Astrocyte (in vitro differentiated cells and primary cell): ENCODE measurements around the gene CDC42EP3. TPM values are rescaled to one million over a fixed set of nuclear protein-coding genes. Genes with fewer than 3 reads are reported as not detected.

Experiments
- DNase-seq: peaks from one replicate; pipeline ENCODE4 v3.0.0-alpha.2; 2010; ENCODE audit warnings: low read depth
- FAIRE-seq: peaks from 2 replicates; lab custom pipeline; 2011; peaks lifted over from hg19 to GRCh38; lab: Jason Lieb, UNC
- H2AFZ ChIP-seq: 2 replicates; pipeline ENCODE4 v1.6.0; 2012; ENCODE audit warnings: low read depth, low read length, inconsistent platforms
- H3K27ac ChIP-seq: 2 replicates; pipeline ENCODE4 v1.5.1; 2011; ENCODE audit warnings: low read depth, low read length, inconsistent platforms
- H3K27me3 ChIP-seq: 2 replicates; pipeline ENCODE4 v1.6.0; 2011; ENCODE audit warnings: low read length, inconsistent platforms; ENCODE audit not compliant: insufficient read depth
- H3K36me3 ChIP-seq: 2 replicates; pipeline ENCODE4 v1.5.1; 2011; ENCODE audit warnings: low read length, inconsistent platforms; ENCODE audit not compliant: insufficient read depth
- H3K4me1 ChIP-seq: 2 replicates; pipeline ENCODE4 v1.5.1; 2011; ENCODE audit warnings: low read length, inconsistent platforms; ENCODE audit not compliant: insufficient read depth
- H3K4me2 ChIP-seq: 2 replicates; pipeline ENCODE4 v1.6.0; 2012; ENCODE audit warnings: low read length, inconsistent platforms
- H3K4me3 ChIP-seq: 2 replicates; pipeline ENCODE4 v1.5.1; 2011; ENCODE audit warnings: low read depth, mild to moderate bottlenecking, low read length, inconsistent platforms; ENCODE audit not compliant: insufficient read depth
- H3K79me2 ChIP-seq: 2 replicates; pipeline ENCODE4 v1.6.0; 2012; ENCODE audit warnings: mild to moderate bottlenecking, low read length, inconsistent platforms; ENCODE audit not compliant: insufficient read depth
- H3K9ac ChIP-seq: 2 replicates; pipeline ENCODE4 v1.6.0; 2012; ENCODE audit warnings: mild to moderate bottlenecking, low read length, inconsistent platforms
- H3K9me3 ChIP-seq: 2 replicates; pipeline ENCODE4 v1.5.1; 2012; ENCODE audit warnings: low read depth, mild to moderate bottlenecking, low read length, inconsistent platforms; ENCODE audit not compliant: insufficient read depth
- H4K20me1 ChIP-seq: 2 replicates; pipeline ENCODE4 v1.6.0; 2012; ENCODE audit warnings: low read length, inconsistent platforms; ENCODE audit not compliant: insufficient read depth
- H3K27ac Mint-ChIP-seq: one replicate; pipeline ENCODE4 v1.8.0; 2021; ENCODE audit warnings: mild to moderate bottlenecking, mixed read lengths; ENCODE audit not compliant: unreplicated experiment
- H3K27me3 Mint-ChIP-seq: one replicate; pipeline ENCODE4 v1.8.0; 2021; ENCODE audit warnings: low read depth, mixed read lengths; ENCODE audit not compliant: unreplicated experiment
- H3K36me3 Mint-ChIP-seq: one replicate; pipeline ENCODE4 v1.8.0; 2021; ENCODE audit warnings: low read depth, mixed read lengths; ENCODE audit not compliant: unreplicated experiment
- H3K4me1 Mint-ChIP-seq: one replicate; pipeline ENCODE4 v1.8.0; 2021; ENCODE audit warnings: low read depth, mixed read lengths; ENCODE audit not compliant: unreplicated experiment
- H3K4me3 Mint-ChIP-seq: one replicate; pipeline ENCODE4 v1.8.0; 2021; ENCODE audit warnings: mild to moderate bottlenecking, moderate library complexity, mixed read lengths; ENCODE audit not compliant: unreplicated experiment
- H3K9me3 Mint-ChIP-seq: one replicate; pipeline ENCODE4 v1.8.0; 2021; ENCODE audit warnings: mild to moderate bottlenecking, mixed read lengths; ENCODE audit not compliant: unreplicated experiment
- EZH2 ChIP-seq: IDR thresholded peaks from 2 replicates; pipeline ENCODE4 v1.6.1; 2012; ENCODE audit warnings: mild to moderate bottlenecking, low read length, inconsistent platforms; ENCODE audit not compliant: insufficient read depth
- total RNA-seq: library from RNA; stranded (reverse); gene quantifications from 2 replicates; pipeline ENCODE4 v1.2.1, GENCODE V29; 2021
- TF ChIP-seq, protein P1 (sequence below): IDR thresholded peaks from 2 replicates; pipeline ENCODE4 v1.5.1; 2011; ENCODE audit warnings: low read depth, mild to moderate bottlenecking, inconsistent platforms, low read length, moderate library complexity; ENCODE audit not compliant: insufficient read depth

Gene CDC42EP3
- total RNA-seq, 1 donor from 2014 or later: 94.3 TPM

DNA sequence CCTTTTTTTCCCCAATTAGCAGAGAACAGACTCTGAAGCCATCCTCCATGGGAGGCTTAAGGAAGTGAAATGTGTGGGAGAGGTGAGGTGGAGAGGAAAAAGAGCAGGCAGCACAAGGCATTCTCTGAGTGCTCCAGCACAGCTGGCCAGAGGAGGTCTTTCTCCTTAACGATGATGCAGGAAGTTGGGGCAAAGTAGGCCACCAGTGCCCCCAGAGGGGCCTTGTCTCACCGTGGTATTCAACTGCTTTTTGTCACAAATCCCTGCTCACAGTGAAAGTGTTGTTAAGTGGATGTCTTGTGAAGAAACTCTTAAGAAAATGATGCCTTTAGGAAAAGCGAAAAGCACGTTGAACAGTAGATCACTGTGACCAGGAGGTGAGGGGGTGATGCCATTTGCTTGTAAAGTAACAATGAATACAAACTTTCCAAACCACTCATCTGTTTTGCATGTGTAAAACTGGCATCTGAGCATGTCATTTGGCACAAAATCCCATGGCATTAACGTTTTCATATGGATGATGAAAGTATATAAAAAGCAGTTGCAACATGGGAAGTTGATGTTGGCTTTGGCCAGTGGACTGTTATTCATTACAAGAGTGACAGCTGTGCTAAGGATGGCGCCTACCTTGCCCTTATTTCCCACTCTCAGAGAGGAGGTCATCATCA is 49.2 kb upstream of the CDC42EP3 start:
- Histone ChIP-seq H3K79me2 (no peaks in the 10 kb centered on the region), H3K27me3 (no peaks in the 10 kb centered on the region), H3K4me3 (no peak overlapping the region), H3K36me3 (no peaks in the 10 kb centered on the region), H3K27ac (no peak overlapping the region), H3K9ac (no peak overlapping the region), H3K4me1 (no peaks in the 10 kb centered on the region), H4K20me1 (no peaks in the 10 kb centered on the region), H3K9me3 (no peaks in the 10 kb centered on the region), H2AFZ (no peak overlapping the region), H3K4me2 (no peak overlapping the region)
- no peak for DNase-seq
- peaks cover 17% of the 10 kb centered on the region for H3K9me3 Mint-ChIP-seq
- H3K27me3 Mint-ChIP-seq: no peaks in the 10 kb centered on the region
- H3K27ac Mint-ChIP-seq: peak overlapping the region; percentile 41
- no peak for FAIRE-seq
- TF ChIP-seq EZH2: no peak
- TF ChIP-seq, protein P1, sequence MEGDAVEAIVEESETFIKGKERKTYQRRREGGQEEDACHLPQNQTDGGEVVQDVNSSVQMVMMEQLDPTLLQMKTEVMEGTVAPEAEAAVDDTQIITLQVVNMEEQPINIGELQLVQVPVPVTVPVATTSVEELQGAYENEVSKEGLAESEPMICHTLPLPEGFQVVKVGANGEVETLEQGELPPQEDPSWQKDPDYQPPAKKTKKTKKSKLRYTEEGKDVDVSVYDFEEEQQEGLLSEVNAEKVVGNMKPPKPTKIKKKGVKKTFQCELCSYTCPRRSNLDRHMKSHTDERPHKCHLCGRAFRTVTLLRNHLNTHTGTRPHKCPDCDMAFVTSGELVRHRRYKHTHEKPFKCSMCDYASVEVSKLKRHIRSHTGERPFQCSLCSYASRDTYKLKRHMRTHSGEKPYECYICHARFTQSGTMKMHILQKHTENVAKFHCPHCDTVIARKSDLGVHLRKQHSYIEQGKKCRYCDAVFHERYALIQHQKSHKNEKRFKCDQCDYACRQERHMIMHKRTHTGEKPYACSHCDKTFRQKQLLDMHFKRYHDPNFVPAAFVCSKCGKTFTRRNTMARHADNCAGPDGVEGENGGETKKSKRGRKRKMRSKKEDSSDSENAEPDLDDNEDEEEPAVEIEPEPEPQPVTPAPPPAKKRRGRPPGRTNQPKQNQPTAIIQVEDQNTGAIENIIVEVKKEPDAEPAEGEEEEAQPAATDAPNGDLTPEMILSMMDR: no peak
- no peak overlapping the region for H3K4me3 Mint-ChIP-seq
- no peaks in the 10 kb centered on the region for H3K4me1 Mint-ChIP-seq
- H3K36me3 Mint-ChIP-seq: no peaks in the 10 kb centered on the region

DNA sequence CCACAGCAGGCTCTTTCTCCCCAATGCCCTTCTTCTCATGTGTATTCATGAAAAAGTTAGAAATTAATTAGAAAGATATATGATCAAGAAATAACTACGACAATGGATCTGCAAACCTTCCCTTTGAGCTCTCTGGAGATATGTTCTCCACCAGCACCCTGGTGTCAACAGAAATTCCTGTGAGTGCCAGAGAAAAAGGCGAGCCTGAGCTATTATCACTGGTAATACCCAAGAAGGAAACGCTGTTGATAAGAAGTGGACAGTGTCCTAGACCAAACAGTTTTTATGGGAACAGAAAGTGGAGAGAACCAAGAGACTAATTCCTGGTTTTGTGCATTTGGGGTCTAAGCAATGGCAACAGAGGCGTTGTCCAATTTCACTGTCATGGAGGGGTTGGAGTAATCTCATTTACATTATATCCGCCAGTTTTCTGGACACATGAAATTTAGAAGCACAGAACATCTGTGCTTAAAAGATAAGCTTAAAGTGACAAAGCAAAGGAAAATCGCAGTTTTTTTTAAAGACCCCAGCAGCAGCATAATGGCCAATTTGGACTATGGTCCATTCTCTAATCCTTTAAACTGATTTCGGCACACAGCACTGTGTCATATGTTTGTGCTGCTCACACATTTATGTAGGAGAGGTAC is 47.2 kb upstream of the CDC42EP3 start:
- peaks cover 3% of the 10 kb centered on the region for H3K4me1 Mint-ChIP-seq
- Histone ChIP-seq H3K4me1 (no peaks in the 10 kb centered on the region), H3K4me3 (no peak overlapping the region), H3K36me3 (no peaks in the 10 kb centered on the region), H3K4me2 (no peak overlapping the region), H3K27me3 (no peaks in the 10 kb centered on the region), H2AFZ (no peak overlapping the region), H3K9ac (no peak overlapping the region), H3K79me2 (no peaks in the 10 kb centered on the region), H4K20me1 (no peaks in the 10 kb centered on the region), H3K27ac (no peak overlapping the region), H3K9me3 (no peaks in the 10 kb centered on the region)
- no peak for DNase-seq
- no peak overlapping the region for H3K27ac Mint-ChIP-seq
- FAIRE-seq: no peak
- H3K4me3 Mint-ChIP-seq: no peak overlapping the region
- H3K9me3 Mint-ChIP-seq: peaks cover 12% of the 10 kb centered on the region
- no peaks in the 10 kb centered on the region for H3K36me3 Mint-ChIP-seq
- TF ChIP-seq, protein P1: no peak
- no peak for TF ChIP-seq EZH2
- no peaks in the 10 kb centered on the region for H3K27me3 Mint-ChIP-seq

DNA sequence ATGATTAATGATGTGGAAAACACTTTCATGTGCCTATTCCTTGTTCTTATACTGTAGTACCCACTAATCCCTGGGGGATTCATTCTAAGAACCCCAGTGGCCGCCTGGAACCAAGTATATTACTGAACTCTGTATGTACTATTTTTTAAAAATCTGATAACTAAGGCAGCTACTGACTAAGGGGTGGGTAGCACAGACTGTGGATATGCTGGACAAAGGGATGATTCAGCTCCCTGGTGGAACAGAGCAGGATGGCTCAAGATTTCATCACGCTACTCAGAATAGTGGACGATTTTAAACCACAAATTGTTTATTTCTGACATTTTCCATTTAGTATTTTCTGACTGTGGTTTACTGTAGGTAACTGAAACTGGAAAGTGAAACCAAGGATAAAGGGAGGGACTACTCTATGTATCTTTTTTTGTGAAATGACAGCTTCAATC is 41.8 kb upstream of the CDC42EP3 start:
- Histone ChIP-seq H3K36me3 (no peaks in the 10 kb centered on the region), H3K9me3 (no peaks in the 10 kb centered on the region), H2AFZ (no peak overlapping the region), H3K4me3 (no peak overlapping the region), H4K20me1 (no peaks in the 10 kb centered on the region), H3K4me1 (peaks cover 22% of the 10 kb centered on the region), H3K9ac (peak overlapping the region; percentile 19), H3K4me2 (peak overlapping the region; percentile 37), H3K27me3 (no peaks in the 10 kb centered on the region), H3K27ac (peak overlapping the region; percentile 60), H3K79me2 (no peaks in the 10 kb centered on the region)
- Mint-ChIP-seq H3K9me3 (peaks cover 5% of the 10 kb centered on the region), H3K4me3 (no peak overlapping the region), H3K4me1 (peaks cover 35% of the 10 kb centered on the region), H3K27ac (peak overlapping the region; percentile 98), H3K27me3 (no peaks in the 10 kb centered on the region), H3K36me3 (no peaks in the 10 kb centered on the region)
- FAIRE-seq: peak; percentile 82
- peak; percentile 94 for DNase-seq
- TF ChIP-seq, protein P1: no peak
- TF ChIP-seq EZH2: no peak
